MM.1S (cell line): ENCODE measurements around the gene PMFBP1.

Source experiments
- DNase-seq: peaks from one replicate; pipeline ENCODE4 v3.0.0-alpha.2; 2015
- H2AFZ ChIP-seq: fragments of 300-600 bp; sonication (generic); 2 replicates; pipeline ENCODE4 v1.6.0; 2016; ENCODE audit warnings: antibody characterized with exemption, low read length
- H3F3A ChIP-seq: fragments of 300-600 bp; sonication (generic); 2 replicates; pipeline ENCODE4 v1.6.1; 2016; ENCODE audit warnings: mild to moderate bottlenecking, antibody characterized with exemption, low read length, moderate library complexity, mixed read lengths; ENCODE audit not compliant: insufficient read depth
- H3K27ac ChIP-seq: fragments of 300-600 bp; sonication (generic); 2 replicates; pipeline ENCODE4 v1.5.1; 2016; ENCODE audit warnings: mild to moderate bottlenecking, low read length
- H3K27me3 ChIP-seq: fragments of 300-600 bp; sonication (generic); replicated peaks from 2 replicates; pipeline ENCODE4 v1.6.0; 2016; ENCODE audit warnings: low read length; ENCODE audit not compliant: insufficient read depth
- H3K36me3 ChIP-seq: fragments of 300-600 bp; sonication (generic); replicated peaks from 2 replicates; pipeline ENCODE4 v1.6.1; 2016; ENCODE audit warnings: mild to moderate bottlenecking, low read length, mixed read lengths; ENCODE audit not compliant: insufficient read depth
- H3K4me1 ChIP-seq: fragments of 300-600 bp; sonication (generic); 2 replicates; pipeline ENCODE4 v1.6.1; 2016; ENCODE audit warnings: low read length, mixed read lengths
- H3K4me2 ChIP-seq: fragments of 300-600 bp; sonication (generic); 2 replicates; pipeline ENCODE4 v1.6.0; 2016; ENCODE audit warnings: low read depth, low read length
- H3K4me3 ChIP-seq: fragments of 300-600 bp; sonication (generic); 2 replicates; pipeline ENCODE4 v1.5.1; 2016; ENCODE audit warnings: low read length, mixed read lengths
- H3K79me2 ChIP-seq: fragments of 300-600 bp; sonication (generic); 2 replicates; pipeline ENCODE4 v1.6.1; 2016; ENCODE audit warnings: mixed run types, low read length, mixed read lengths
- H3K9ac ChIP-seq: fragments of 300-600 bp; sonication (generic); 2 replicates; pipeline ENCODE4 v1.6.1; 2016; ENCODE audit warnings: low read length, mixed read lengths
- H3K9me2 ChIP-seq: fragments of 300-600 bp; sonication (generic); replicated peaks from 2 replicates; pipeline ENCODE4 v1.6.1; 2016; ENCODE audit warnings: mild to moderate bottlenecking, low read length, mixed read lengths; ENCODE audit not compliant: insufficient read depth
- H3K9me3 ChIP-seq: fragments of 300-600 bp; sonication (generic); replicated peaks from 2 replicates; pipeline ENCODE4 v1.6.1; 2016; ENCODE audit warnings: mild to moderate bottlenecking, low read length, mixed read lengths; ENCODE audit not compliant: insufficient read depth
- H4K20me1 ChIP-seq: fragments of 300-600 bp; sonication (generic); 2 replicates; pipeline ENCODE4 v1.6.1; 2016; ENCODE audit warnings: mild to moderate bottlenecking, low read length, moderate library complexity, mixed read lengths; ENCODE audit not compliant: insufficient read depth
- EZH2 ChIP-seq: fragments of 300-600 bp; sonication (generic); optimal IDR thresholded peaks from 2 replicates; pipeline ENCODE3; 2017; ENCODE audit warnings: low read depth, mild to moderate bottlenecking, antibody characterized with exemption, low read length, mixed read lengths
- EZH2phosphoT487 ChIP-seq: fragments of 300-600 bp; sonication (generic); IDR thresholded peaks from 2 replicates; pipeline ENCODE4 v1.6.1; 2018; ENCODE audit warnings: antibody characterized with exemption, low read length
- TF ChIP-seq, protein P1 (sequence below): fragments of 300-600 bp; sonication (generic); IDR thresholded peaks from 2 replicates; pipeline ENCODE4 v1.5.1; 2016; ENCODE audit warnings: antibody characterized with exemption, low read length, mixed read lengths

The PMFBP1 gene

DNA sequence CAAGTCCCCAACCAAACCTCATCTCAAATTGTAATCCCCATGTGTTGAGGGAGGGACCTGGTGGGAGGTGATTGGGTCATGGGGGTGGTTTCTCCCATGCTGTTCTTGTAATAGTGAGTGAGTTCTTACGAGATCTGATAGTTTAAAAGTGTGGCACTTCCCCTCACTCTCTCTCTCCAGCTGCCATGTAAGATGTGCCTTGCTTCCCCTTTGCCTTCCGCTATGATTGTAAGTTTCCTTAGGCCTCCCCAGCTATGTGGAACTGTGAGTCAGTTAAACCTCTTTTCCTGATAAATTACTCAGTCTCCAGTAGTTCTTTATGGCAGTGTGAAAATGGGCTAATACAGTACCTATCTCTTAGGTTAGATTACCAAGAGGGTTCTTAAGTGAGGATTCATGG, 5.8 kb downstream of the PMFBP1 start:
- no peaks in the 10 kb centered on the region for H4K20me1 ChIP-seq
- no peak overlapping the region for H3K27ac ChIP-seq
- no peaks in the 10 kb centered on the region for H3K36me3 ChIP-seq
- H3K4me1 ChIP-seq, result no peaks in the 10 kb centered on the region
- H3K4me2 ChIP-seq, result no peak overlapping the region
- H3K9ac ChIP-seq, result no peak overlapping the region
- no peak overlapping the region for H3K4me3 ChIP-seq
- no peaks in the 10 kb centered on the region for H3K27me3 ChIP-seq
- H3K9me3 ChIP-seq, result no peaks in the 10 kb centered on the region
- H2AFZ ChIP-seq, result no peak overlapping the region
- no peaks in the 10 kb centered on the region for H3F3A ChIP-seq
- no peaks in the 10 kb centered on the region for H3K9me2 ChIP-seq
- no peak for DNase-seq
- no peaks in the 10 kb centered on the region for H3K79me2 ChIP-seq
- TF ChIP-seq, protein P1, sequence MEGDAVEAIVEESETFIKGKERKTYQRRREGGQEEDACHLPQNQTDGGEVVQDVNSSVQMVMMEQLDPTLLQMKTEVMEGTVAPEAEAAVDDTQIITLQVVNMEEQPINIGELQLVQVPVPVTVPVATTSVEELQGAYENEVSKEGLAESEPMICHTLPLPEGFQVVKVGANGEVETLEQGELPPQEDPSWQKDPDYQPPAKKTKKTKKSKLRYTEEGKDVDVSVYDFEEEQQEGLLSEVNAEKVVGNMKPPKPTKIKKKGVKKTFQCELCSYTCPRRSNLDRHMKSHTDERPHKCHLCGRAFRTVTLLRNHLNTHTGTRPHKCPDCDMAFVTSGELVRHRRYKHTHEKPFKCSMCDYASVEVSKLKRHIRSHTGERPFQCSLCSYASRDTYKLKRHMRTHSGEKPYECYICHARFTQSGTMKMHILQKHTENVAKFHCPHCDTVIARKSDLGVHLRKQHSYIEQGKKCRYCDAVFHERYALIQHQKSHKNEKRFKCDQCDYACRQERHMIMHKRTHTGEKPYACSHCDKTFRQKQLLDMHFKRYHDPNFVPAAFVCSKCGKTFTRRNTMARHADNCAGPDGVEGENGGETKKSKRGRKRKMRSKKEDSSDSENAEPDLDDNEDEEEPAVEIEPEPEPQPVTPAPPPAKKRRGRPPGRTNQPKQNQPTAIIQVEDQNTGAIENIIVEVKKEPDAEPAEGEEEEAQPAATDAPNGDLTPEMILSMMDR, result no peak
- no peak for TF ChIP-seq EZH2phosphoT487
- no peak for TF ChIP-seq EZH2

DNA sequence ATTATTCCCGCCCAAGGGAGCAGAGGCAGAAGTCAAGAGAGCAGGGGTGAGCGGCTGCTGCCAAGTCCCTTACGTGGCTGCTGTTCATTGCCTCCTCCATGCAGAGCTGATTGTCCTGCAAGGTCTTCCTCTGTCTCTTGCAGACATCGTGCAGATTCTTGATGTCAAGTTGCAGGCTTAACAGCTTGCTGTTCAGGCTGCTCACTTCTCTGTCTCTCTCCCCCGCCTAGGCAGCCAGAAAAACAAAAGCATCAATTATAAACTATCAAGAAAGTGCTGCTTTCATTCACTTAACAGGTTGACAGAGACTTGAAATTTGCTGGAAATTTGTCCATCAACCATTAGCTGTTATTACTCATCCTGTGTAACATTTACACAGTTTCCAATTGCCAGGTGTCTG, 7.3 kb downstream of the PMFBP1 start:
- Histone ChIP-seq H3K79me2 (no peaks in the 10 kb centered on the region), H3K27me3 (no peaks in the 10 kb centered on the region), H3K9me3 (no peaks in the 10 kb centered on the region), H2AFZ (no peak overlapping the region), H3K9me2 (no peaks in the 10 kb centered on the region), H3K9ac (no peak overlapping the region), H4K20me1 (no peaks in the 10 kb centered on the region), H3K27ac (no peak overlapping the region), H3K4me2 (no peak overlapping the region), H3K4me1 (no peaks in the 10 kb centered on the region), H3K4me3 (no peak overlapping the region), H3F3A (no peaks in the 10 kb centered on the region), H3K36me3 (no peaks in the 10 kb centered on the region)
- DNase-seq, result no peak
- TF ChIP-seq EZH2, result no peak
- TF ChIP-seq EZH2phosphoT487, result no peak

- Histone ChIP-seq H3K9me2 (no peaks in the 10 kb centered on the region), H3K79me2 (no peaks in the 10 kb centered on the region), H3F3A (no peaks in the 10 kb centered on the region), H3K4me1 (no peaks in the 10 kb centered on the region), H2AFZ (no peak overlapping the region), H3K27ac (no peak overlapping the region), H3K36me3 (no peaks in the 10 kb centered on the region), H3K4me3 (no peak overlapping the region), H3K9me3 (no peaks in the 10 kb centered on the region), H3K27me3 (no peaks in the 10 kb centered on the region), H3K9ac (no peak overlapping the region), H4K20me1 (no peaks in the 10 kb centered on the region), H3K4me2 (no peak overlapping the region)
- DNase-seq, result no peak
- TF ChIP-seq, protein P1, result no peak
- no peak for TF ChIP-seq EZH2phosphoT487
- TF ChIP-seq EZH2, result no peak
Observed at GRCh38 chr16:72162105-72162692, 9.8 kb downstream of the PMFBP1 start.

DNA sequence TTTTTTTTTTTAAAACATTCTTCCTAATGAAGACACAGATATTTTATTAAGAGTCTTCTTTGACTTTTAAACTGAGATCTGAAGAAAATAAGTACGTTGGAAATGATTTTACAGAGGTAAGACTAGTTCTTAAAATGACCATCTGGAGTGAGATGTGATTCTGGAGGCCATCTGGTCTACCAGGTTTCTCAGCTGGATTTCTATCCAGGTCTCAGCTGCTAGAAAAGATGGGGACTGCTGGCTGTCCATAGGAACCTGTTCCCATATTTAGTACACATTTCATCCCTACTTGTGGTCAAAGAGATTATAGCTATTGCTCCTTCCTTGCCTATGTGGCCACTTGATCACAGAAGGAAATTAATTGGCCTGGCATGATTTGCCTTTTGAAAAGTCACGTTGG, 12.2 kb downstream of the PMFBP1 start:
- Histone ChIP-seq H3K4me3 (no peak overlapping the region), H3F3A (no peaks in the 10 kb centered on the region), H2AFZ (no peak overlapping the region), H3K4me1 (no peaks in the 10 kb centered on the region), H3K9ac (no peak overlapping the region), H3K79me2 (no peaks in the 10 kb centered on the region), H3K27ac (no peak overlapping the region), H3K36me3 (no peaks in the 10 kb centered on the region), H3K9me3 (no peaks in the 10 kb centered on the region), H3K4me2 (no peak overlapping the region), H3K27me3 (no peaks in the 10 kb centered on the region), H4K20me1 (no peaks in the 10 kb centered on the region), H3K9me2 (no peaks in the 10 kb centered on the region)
- TF ChIP-seq EZH2, result no peak
- no peak for TF ChIP-seq EZH2phosphoT487
- TF ChIP-seq, protein P1, result no peak
- no peak for DNase-seq
